ENCODE data around the gene CTH. TPM values are rescaled to one million over a fixed set of nuclear protein-coding genes. Genes with fewer than 3 reads are reported as not detected.
"Not testable (repeated sequence)": the region's sequence is repeated elsewhere in the genome, so short reads cannot be mapped to it uniquely, and the experiment has no call there.

The CTH gene
- total RNA-seq (2021) = 23.5 and 32.6 TPM in 2 replicates
- percentile 87 among the genes with signal in this experiment for Bru-seq, nascent RNA
- percentile 74 among the genes with signal in this experiment for BruChase-seq, experiment 1, labeled RNA remaining after a 2-hour chase
- percentile 72 among the genes with signal in this experiment for BruChase-seq, experiment 2, labeled RNA remaining after a 6-hour chase
- long read RNA-seq, transcript CTH-202 (12 exons, 1,805 nt) = major isoform, 68 of 74 reads
- long read RNA-seq, partial matches to known transcripts = 0 of 74 reads
- long read RNA-seq, other reads (novel, unspliced or antisense) = 4 of 74 reads

GRCh38 chr1:70410604-70411359, at the start of gene CTH:
TSS of gene CTH (plus strand) at chr1:70411268. CDS start at chr1:70411416, 148 bp downstream.
- TF ChIP-seq CTCF (conservative IDR thresholded peaks at IDR 0.05; ENCODE audit: low read depth, low read length) (no peak), EZH2 (IDR thresholded peaks at IDR 0.05; ENCODE audit: borderline replicate concordance, low read depth, low read length, poor library complexity, severe bottlenecking) (no peak)
- peaks cover 7% of the 10 kb centered on the region for H3K36me3 ChIP-seq (ENCODE audit: insufficient read depth, low read length, poor library complexity, severe bottlenecking)
- no peaks in the 10 kb centered on the region for H3K27me3 ChIP-seq (replicated peaks; ENCODE audit: insufficient read depth, low read depth, low read length, poor library complexity)
- intact Hi-C loops (cut with micrococcal nuclease; ENCODE audit: unreplicated experiment) = loop anchor here (2.0 kb wide), 1 partner anchor 56 kb away; the partner anchor contains the start of gene ANKRD13C
- peak within 1 kb of the TSS; percentile 91 for H3K27ac ChIP-seq (ENCODE audit: low read depth, low read length, poor library complexity, severe bottlenecking)
- peaks cover 8% of the 10 kb centered on the region for H3K4me1 ChIP-seq (ENCODE audit: insufficient read depth, low read length, poor library complexity, severe bottlenecking)
- ChIA-PET POLR2A (ENCODE audit: low non-redundant PET) (interaction anchor here (0.5 to 1.4 kb wide), 5 partner anchors 56 to 215 kb away, joined by 3 to 8 read pairs (median 3); partner anchors contain the start of genes ANKRD13C and SRSF11), CTCF (no interaction called here)
- peak; percentile 98 for DNase-seq (ENCODE audit: low spot score)
- no peaks in the 10 kb centered on the region for H3K9me3 ChIP-seq (ENCODE audit: low read depth, low read length, poor library complexity, severe bottlenecking)
- BruUV-seq (replicated peaks) = TSS peak; percentile 92
- peak within 1 kb of the TSS; percentile 69 for H3K4me3 ChIP-seq (ENCODE audit: low read depth, low read length, poor library complexity, severe bottlenecking)

GRCh38 chr1:70361727-70362398, 49.2 kb upstream of the CTH start:
- DNase-seq (ENCODE audit: low spot score) = peak; percentile 69
- Histone ChIP-seq H3K36me3 (ENCODE audit: insufficient read depth, low read length, poor library complexity, severe bottlenecking) (no peaks in the 10 kb centered on the region), H3K9me3 (ENCODE audit: low read depth, low read length, poor library complexity, severe bottlenecking) (no peaks in the 10 kb centered on the region), H3K27ac (ENCODE audit: low read depth, low read length, poor library complexity, severe bottlenecking) (peak overlapping the region; percentile 29), H3K4me1 (ENCODE audit: insufficient read depth, low read length, poor library complexity, severe bottlenecking) (peaks cover 16% of the 10 kb centered on the region), H3K27me3 (replicated peaks; ENCODE audit: insufficient read depth, low read depth, low read length, poor library complexity) (no peaks in the 10 kb centered on the region), H3K4me3 (ENCODE audit: low read depth, low read length, poor library complexity, severe bottlenecking) (no peak overlapping the region)
- ChIA-PET POLR2A (ENCODE audit: low non-redundant PET) (interaction anchor here (0.6 kb wide), 1 partner anchor 53 kb away, joined by 3 read pairs; no protein-coding TSS in a partner anchor), CTCF (no interaction called here)
- TF ChIP-seq EZH2 (IDR thresholded peaks at IDR 0.05; ENCODE audit: borderline replicate concordance, low read depth, low read length, poor library complexity, severe bottlenecking) (no peak), CTCF (conservative IDR thresholded peaks at IDR 0.05; ENCODE audit: low read depth, low read length) (no peak)
- no TSS peak for BruUV-seq (replicated peaks)
- intact Hi-C loops (cut with micrococcal nuclease; ENCODE audit: unreplicated experiment) = loop anchor here (5.0 kb wide), 1 partner anchor 155 kb away; the partner anchor contains the start of gene LRRC40

- no peak for TF ChIP-seq CTCF (conservative IDR thresholded peaks at IDR 0.05; ENCODE audit: low read depth, low read length)
- no peak for TF ChIP-seq EZH2 (IDR thresholded peaks at IDR 0.05; ENCODE audit: borderline replicate concordance, low read depth, low read length, poor library complexity, severe bottlenecking)
- Histone ChIP-seq H3K9me3 (ENCODE audit: low read depth, low read length, poor library complexity, severe bottlenecking) (no peaks in the 10 kb centered on the region), H3K4me1 (ENCODE audit: insufficient read depth, low read length, poor library complexity, severe bottlenecking) (peaks cover 16% of the 10 kb centered on the region), H3K36me3 (ENCODE audit: insufficient read depth, low read length, poor library complexity, severe bottlenecking) (no peaks in the 10 kb centered on the region), H3K27ac (ENCODE audit: low read depth, low read length, poor library complexity, severe bottlenecking) (no peak overlapping the region), H3K27me3 (replicated peaks; ENCODE audit: insufficient read depth, low read depth, low read length, poor library complexity) (no peaks in the 10 kb centered on the region), H3K4me3 (ENCODE audit: low read depth, low read length, poor library complexity, severe bottlenecking) (no peak overlapping the region)
- no peak for DNase-seq (ENCODE audit: low spot score)
- no TSS peak for BruUV-seq (replicated peaks)
- intact Hi-C loops (cut with micrococcal nuclease; ENCODE audit: unreplicated experiment) = loop anchor here (5.0 kb wide), 1 partner anchor 157 kb away; the partner anchor contains the start of gene LRRC40
- CTCF ChIA-PET = no interaction called here
- POLR2A ChIA-PET (ENCODE audit: low non-redundant PET) = no interaction called here
Measured at GRCh38 chr1:70364439-70364838, 46.6 kb upstream of the CTH start.

GRCh38 chr1:70366425-70366952, 44.6 kb upstream of the CTH start:
- DNase-seq (ENCODE audit: low spot score) = not testable (repeated sequence)

More at GRCh38 chr1:70366425-70366952, 44.6 kb upstream of the CTH start:
- H3K4me3 ChIP-seq (ENCODE audit: low read depth, low read length, poor library complexity, severe bottlenecking); intact Hi-C loops (cut with micrococcal nuclease; ENCODE audit: unreplicated experiment); H3K27me3 ChIP-seq (replicated peaks; ENCODE audit: insufficient read depth, low read depth, low read length, poor library complexity); H3K36me3 ChIP-seq (ENCODE audit: insufficient read depth, low read length, poor library complexity, severe bottlenecking); BruUV-seq (replicated peaks); H3K9me3 ChIP-seq (ENCODE audit: low read depth, low read length, poor library complexity, severe bottlenecking); CTCF ChIA-PET; H3K27ac ChIP-seq (ENCODE audit: low read depth, low read length, poor library complexity, severe bottlenecking); POLR2A ChIA-PET (ENCODE audit: low non-redundant PET): not testable (repeated sequence)
- H3K4me1 ChIP-seq (ENCODE audit: insufficient read depth, low read length, poor library complexity, severe bottlenecking) = peaks cover 13% of the 10 kb centered on the region
